GM12891 (cell line): ENCODE measurements around the gene TMEM89. TPM values are rescaled to one million over a fixed set of nuclear protein-coding genes. Genes with fewer than 3 reads are reported as not detected.

Source experiments
- DNase-seq: peaks from one replicate; pipeline ENCODE4 v3.0.0; 2011; ENCODE audit warnings: low spot score; ENCODE audit not compliant: insufficient read length
- FAIRE-seq: peaks from 2 replicates; lab custom pipeline; 2011; peaks lifted over from hg19 to GRCh38; lab: Jason Lieb, UNC
- PAX5 ChIP-seq: IDR thresholded peaks from 2 replicates; pipeline ENCODE4 v1.6.1; 2011; ENCODE audit warnings: low read length, moderate library complexity, mild to moderate bottlenecking; ENCODE audit not compliant: insufficient read depth, severe bottlenecking
- POLR2A ChIP-seq: IDR thresholded peaks from 2 replicates; pipeline ENCODE4 v1.6.1; 2011; ENCODE audit warnings: low read depth, low read length, control low read depth
- POLR2AphosphoS5 ChIP-seq: IDR thresholded peaks from 2 replicates; pipeline ENCODE4 v1.6.1; 2011; ENCODE audit warnings: low read depth, low read length, control low read depth
- POU2F2 ChIP-seq: IDR thresholded peaks from 2 replicates; pipeline ENCODE4 v1.6.1; 2011; ENCODE audit warnings: low read depth, mild to moderate bottlenecking, control low read depth, low read length, moderate library complexity
- SPI1 ChIP-seq: IDR thresholded peaks from 2 replicates; pipeline ENCODE4 v1.6.1; 2011; ENCODE audit warnings: low read depth, low read length, control low read depth
- TAF1 ChIP-seq: IDR thresholded peaks from 2 replicates; pipeline ENCODE4 v1.6.1; 2011; ENCODE audit warnings: low read depth, low read length, control low read depth
- polyA plus RNA-seq: library from polyadenylated mRNA; unstranded; fragments of >200 nt; gene quantifications from one replicate; pipeline ENCODE4 v1.2.1, GENCODE V29; 2012; ENCODE audit warnings: low read depth, missing spikeins, inconsistent platforms; ENCODE audit not compliant: missing spikeins

The TMEM89 gene, protein sequence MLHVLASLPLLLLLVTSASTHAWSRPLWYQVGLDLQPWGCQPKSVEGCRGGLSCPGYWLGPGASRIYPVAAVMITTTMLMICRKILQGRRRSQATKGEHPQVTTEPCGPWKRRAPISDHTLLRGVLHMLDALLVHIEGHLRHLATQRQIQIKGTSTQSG
- not detected for polyA plus RNA-seq

GRCh38 chr3:48621461-48621869 is at the start of gene TMEM89:
Gene TMEM89 (minus strand): TSS chr3:48621769. CDS start chr3:48621756, 13 bp downstream.
- TF ChIP-seq POU2F2 (no peak), PAX5 (no peak), POLR2AphosphoS5 (no peak), SPI1 (no peak), TAF1 (no peak), POLR2A (no peak)
- no peak for FAIRE-seq
- no peak for DNase-seq

DNA sequence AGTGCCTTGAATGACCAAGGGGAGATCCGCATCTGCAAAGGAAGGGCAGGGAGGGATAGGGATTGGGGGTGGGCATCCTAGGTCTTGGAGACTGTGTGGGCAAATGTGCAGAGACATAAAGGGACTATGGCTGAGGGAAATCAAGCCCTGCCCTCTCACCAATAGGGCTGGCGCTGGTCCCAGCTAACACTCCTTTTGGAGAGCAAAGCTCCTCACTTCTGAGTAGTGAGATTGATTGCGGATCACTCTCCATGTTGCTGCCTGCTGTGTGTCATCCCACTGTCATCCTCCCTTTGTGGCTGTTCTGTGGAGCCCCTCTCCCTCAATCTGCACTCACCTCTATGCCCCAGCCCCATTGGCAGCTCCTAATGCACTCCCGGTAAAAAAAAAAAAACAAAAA is 43.4 kb upstream of the TMEM89 start:
- DNase-seq (no peak), FAIRE-seq (no peak)
- TF ChIP-seq TAF1 (no peak), PAX5 (no peak), SPI1 (no peak), POU2F2 (no peak), POLR2A (no peak), POLR2AphosphoS5 (no peak)

DNA sequence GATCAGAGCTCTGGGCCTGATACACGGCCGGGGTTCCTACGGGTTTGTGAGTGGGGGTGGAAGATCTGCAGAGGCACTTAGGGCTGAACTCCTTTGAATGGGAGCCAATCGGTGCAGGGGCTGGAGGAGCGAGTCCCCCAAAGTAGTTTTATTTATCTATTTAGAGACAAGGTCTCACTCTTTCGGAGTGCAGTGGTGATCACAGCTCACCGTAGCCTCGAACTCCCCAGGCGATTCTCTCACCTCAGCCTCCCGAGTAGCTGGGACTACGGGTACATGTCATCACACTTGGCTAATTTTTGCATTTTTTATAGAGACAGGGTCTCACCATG is 42.7 kb upstream of the TMEM89 start:
- FAIRE-seq = no peak
- no peak for DNase-seq
- no peak for TF ChIP-seq POU2F2
- no peak for TF ChIP-seq PAX5
- TF ChIP-seq SPI1 = no peak
- TF ChIP-seq TAF1 = no peak
- no peak for TF ChIP-seq POLR2AphosphoS5
- no peak for TF ChIP-seq POLR2A

GRCh38 chr3:48663489-48664312 is 42.1 kb upstream of the TMEM89 start:
- TF ChIP-seq POLR2AphosphoS5 (peak; percentile 21; the same call in 1 of the 2 replicates), TAF1 (no peak), POU2F2 (peak; percentile 20; the same call in 1 of the 2 replicates), POLR2A (no peak), PAX5 (no peak), SPI1 (no peak)
- FAIRE-seq = peak; percentile 96
- peak; percentile 98 for DNase-seq

DNA sequence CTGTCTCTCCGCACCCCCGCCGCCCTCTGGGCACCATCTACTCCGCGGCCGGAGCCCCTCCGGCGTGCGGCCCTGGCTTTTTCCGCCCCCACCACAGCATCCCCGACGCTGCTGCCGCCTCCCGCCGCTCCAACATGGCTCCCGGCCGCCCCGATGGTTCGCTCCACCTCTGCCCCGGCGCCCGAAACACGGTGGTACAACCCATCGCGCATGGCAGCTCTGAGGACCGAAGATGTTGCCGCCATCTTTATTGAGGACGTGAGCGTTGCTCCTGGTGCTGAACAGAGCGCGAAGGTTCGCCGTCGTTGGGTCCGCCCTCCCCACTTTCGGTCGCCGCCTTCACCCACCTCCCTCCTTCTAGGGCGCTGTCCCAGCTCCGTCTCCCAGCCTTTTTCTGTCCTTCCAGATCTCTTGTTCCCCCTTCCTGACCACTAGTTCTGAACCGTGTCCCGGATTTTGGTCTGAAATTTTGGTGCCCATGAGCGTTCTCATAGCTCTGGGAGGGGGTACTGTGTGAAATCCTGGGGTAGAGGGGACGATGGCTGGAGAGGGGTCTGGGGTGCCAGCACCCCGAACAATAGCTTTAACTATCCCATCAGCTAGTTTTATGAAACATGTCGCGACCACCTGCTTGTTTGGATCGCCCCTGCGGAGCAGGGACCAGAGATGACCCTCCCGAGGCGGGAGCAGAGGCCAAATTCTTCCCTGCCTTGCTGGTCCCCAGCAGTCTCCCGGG is 41.4 kb upstream of the TMEM89 start, which contains the start of gene CELSR3:
Gene CELSR3, minus strand, starts transcription at position 134 of the 736 bp plus-strand sequence. CDS start 252 bp downstream, outside the sequence.
- DNase-seq (no peak), FAIRE-seq (peak; percentile 88)
- TF ChIP-seq POLR2A (no peak), PAX5 (no peak), POLR2AphosphoS5 (no peak), POU2F2 (no peak), TAF1 (no peak), SPI1 (no peak)

GRCh38 chr3:48662145-48662752 is 40.7 kb upstream of the TMEM89 start:
- TF ChIP-seq POLR2A (no peak), SPI1 (no peak), PAX5 (no peak), TAF1 (no peak), POU2F2 (no peak), POLR2AphosphoS5 (no peak)
- no peak for DNase-seq
- FAIRE-seq = no peak

DNA sequence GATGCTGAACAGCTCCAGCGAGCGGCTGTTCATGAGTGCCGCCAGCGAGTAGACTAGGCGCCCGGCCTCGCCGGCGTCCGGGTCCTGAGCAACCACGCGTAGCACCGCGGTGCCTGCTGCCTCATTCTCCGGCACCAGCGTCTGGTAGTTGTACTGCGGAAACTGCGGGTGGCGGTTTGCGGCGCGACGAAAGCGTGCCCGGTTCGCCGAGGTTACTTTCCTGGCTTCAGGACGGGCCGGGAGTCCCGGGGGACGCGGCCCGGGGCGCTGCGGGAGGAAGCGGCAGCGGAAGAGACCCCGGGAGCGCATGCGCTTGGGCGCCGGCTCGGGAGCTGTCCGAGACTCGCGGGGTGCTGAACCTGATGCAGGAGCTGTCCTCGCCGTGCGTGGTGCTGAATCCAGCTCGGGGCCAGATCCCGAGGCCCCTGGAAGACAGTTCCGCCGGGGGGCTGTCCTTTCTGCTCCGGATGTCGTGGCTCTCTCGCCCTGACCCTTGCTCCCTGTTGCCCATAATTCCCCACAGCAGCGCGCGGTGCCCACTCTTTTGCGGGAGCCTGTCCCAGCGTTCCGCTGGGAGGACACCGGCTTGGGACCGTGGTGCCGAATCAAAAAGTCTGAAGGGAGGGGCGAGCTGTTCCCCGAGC is 40.1 kb upstream of the TMEM89 start:
- DNase-seq = peak; percentile 83
- peak; percentile 91 for FAIRE-seq
- no peak for TF ChIP-seq POLR2AphosphoS5
- no peak; the same call in 1 of the 2 replicates for TF ChIP-seq POU2F2
- TF ChIP-seq POLR2A = no peak
- TF ChIP-seq SPI1 = no peak

GRCh38 chr3:48660800-48661400 is 39.3 kb upstream of the TMEM89 start:
- TF ChIP-seq SPI1 (no peak), POU2F2 (no peak), POLR2A (no peak), TAF1 (no peak), PAX5 (no peak), POLR2AphosphoS5 (no peak)
- FAIRE-seq (peak; percentile 48), DNase-seq (no peak)
